Nephron progenitor cell (in vitro differentiated cells): Measurements from ENCODE around the gene ITPRID2.
A peak's percentile ranks its signal among the peaks of the same experiment; 100 is the strongest.

Experiments used
- DNase-seq: peaks from one replicate; pipeline ENCODE4 v3.0.0; 2021
- H3K27ac Mint-ChIP-seq: 2 replicates; pipeline ENCODE4 v1.8.0; 2021; ENCODE audit warnings: mild to moderate bottlenecking, moderate library complexity, mixed read lengths
- H3K27me3 Mint-ChIP-seq: 2 replicates; pipeline ENCODE4 v1.8.0; 2021; ENCODE audit warnings: mild to moderate bottlenecking, low read depth, mixed read lengths; ENCODE audit not compliant: poor library complexity
- H3K36me3 Mint-ChIP-seq: 2 replicates; pipeline ENCODE4 v1.8.0; 2021; ENCODE audit warnings: low read depth, mixed read lengths
- H3K4me1 Mint-ChIP-seq: 2 replicates; pipeline ENCODE4 v1.8.0; 2021; ENCODE audit warnings: mixed read lengths
- H3K4me3 Mint-ChIP-seq: 2 replicates; pipeline ENCODE4 v1.8.0; 2021; ENCODE audit warnings: mild to moderate bottlenecking, moderate library complexity, mixed read lengths
- H3K9me3 Mint-ChIP-seq: 2 replicates; pipeline ENCODE4 v1.8.0; 2021; ENCODE audit warnings: mild to moderate bottlenecking, moderate library complexity, mixed read lengths
- TF ChIP-seq, protein P1 (sequence below): fragments of 200-600 bp; sonication (generic); IDR thresholded peaks from 2 replicates; pipeline ENCODE4 v1.5.0; 2021; ENCODE audit warnings: antibody characterized with exemption

ITPRID2 gene

DNA sequence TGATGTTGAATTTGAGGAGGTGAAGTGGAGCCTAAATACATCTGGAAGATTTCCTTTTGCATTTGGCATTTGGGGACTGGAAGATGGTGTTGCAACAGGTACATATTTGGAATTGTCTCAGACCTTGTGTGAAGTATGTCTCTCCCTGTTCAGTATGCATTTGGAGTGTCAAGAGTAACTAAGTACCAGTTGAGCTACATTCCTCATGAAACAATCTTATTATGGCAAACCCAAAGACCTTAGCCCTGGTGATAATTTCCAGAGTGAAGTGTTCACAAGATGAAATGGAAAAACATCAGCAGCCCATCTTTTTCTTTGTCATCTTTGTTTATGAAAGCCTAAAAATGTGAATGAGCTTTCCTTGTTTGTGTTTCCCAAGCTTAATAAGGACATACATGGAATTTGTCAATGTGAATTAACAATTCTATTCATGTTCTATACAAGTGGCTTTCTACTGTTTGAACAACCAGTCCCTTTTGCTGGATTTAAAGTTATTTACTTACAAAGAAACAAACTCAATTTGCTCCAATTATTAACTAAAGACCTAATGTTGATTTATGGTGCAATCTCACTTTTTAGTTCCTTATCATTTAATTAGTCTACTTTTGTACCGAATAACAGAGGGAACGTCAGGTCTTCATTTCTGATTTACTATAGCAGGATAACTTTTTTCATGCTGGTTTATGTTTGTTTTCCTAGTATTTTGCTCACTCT is 52.0 kb downstream of the ITPRID2 start:
- no peaks in the 10 kb centered on the region for H3K9me3 Mint-ChIP-seq
- TF ChIP-seq, protein P1, sequence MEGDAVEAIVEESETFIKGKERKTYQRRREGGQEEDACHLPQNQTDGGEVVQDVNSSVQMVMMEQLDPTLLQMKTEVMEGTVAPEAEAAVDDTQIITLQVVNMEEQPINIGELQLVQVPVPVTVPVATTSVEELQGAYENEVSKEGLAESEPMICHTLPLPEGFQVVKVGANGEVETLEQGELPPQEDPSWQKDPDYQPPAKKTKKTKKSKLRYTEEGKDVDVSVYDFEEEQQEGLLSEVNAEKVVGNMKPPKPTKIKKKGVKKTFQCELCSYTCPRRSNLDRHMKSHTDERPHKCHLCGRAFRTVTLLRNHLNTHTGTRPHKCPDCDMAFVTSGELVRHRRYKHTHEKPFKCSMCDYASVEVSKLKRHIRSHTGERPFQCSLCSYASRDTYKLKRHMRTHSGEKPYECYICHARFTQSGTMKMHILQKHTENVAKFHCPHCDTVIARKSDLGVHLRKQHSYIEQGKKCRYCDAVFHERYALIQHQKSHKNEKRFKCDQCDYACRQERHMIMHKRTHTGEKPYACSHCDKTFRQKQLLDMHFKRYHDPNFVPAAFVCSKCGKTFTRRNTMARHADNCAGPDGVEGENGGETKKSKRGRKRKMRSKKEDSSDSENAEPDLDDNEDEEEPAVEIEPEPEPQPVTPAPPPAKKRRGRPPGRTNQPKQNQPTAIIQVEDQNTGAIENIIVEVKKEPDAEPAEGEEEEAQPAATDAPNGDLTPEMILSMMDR: no peak
- H3K36me3 Mint-ChIP-seq: no peaks in the 10 kb centered on the region
- no peak overlapping the region for H3K27ac Mint-ChIP-seq
- H3K4me1 Mint-ChIP-seq: peaks cover 6% of the 10 kb centered on the region
- no peaks in the 10 kb centered on the region for H3K27me3 Mint-ChIP-seq
- no peak overlapping the region for H3K4me3 Mint-ChIP-seq
- DNase-seq: no peak

DNA sequence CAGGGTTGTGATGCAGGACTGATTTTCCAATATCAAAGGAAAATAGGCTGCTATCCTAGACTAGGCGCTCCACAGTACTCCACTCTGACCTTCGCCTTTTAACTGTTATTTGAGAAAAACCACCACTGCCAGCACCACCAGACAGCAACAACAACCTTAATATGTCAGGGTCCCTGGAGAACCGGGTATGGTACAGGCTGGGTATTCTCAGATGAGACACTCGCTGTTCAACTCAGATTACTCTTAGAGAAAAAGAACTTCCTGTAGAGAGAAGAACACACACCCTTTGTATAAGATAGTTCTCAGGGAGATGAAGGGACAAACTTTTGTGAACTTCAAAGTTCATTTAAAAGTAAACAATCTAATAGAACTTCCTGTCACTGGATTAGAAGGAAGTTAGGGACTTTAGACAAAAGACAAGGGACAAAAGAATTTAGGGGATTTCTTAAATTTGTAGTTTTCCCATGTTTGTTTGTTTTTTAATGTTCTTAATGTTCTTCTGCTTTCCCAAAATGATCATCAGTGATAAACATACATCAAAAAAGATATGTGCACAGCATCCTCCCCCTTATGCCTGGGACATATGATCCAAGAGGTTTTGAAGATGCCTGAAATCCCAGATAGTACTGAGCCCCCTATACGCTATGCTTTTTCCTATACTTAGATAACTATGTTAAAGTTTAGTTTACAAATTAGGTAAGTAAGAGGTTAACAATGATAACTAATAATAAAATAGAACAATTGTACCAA is 52.8 kb downstream of the ITPRID2 start:
- Mint-ChIP-seq H3K9me3 (no peaks in the 10 kb centered on the region), H3K27ac (peak overlapping the region; percentile 74), H3K27me3 (no peaks in the 10 kb centered on the region), H3K4me3 (no peak overlapping the region), H3K4me1 (peaks cover 6% of the 10 kb centered on the region), H3K36me3 (no peaks in the 10 kb centered on the region)
- no peak for DNase-seq
- TF ChIP-seq, protein P1: no peak

DNA sequence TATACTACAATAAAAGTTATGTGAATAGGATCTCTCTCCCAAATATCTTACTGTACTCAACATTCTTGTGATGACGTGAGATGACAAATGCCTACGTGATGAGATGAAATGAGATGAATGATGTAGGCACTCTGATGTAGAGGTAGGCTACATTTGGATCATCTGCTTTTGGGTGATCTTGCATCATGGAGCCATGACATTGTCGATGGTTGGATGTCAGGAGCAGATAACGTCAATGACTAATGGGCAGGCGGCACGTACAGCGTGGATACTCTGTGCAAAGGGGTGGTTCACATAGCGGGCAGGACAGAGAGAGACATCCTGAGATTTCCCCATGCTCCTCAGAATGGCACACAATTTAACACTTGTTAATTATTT is 53.4 kb downstream of the ITPRID2 start:
- no peak for DNase-seq
- no peaks in the 10 kb centered on the region for H3K9me3 Mint-ChIP-seq
- TF ChIP-seq, protein P1: no peak
- no peak overlapping the region for H3K27ac Mint-ChIP-seq
- no peaks in the 10 kb centered on the region for H3K27me3 Mint-ChIP-seq
- H3K4me3 Mint-ChIP-seq: no peak overlapping the region
- peaks cover 6% of the 10 kb centered on the region for H3K4me1 Mint-ChIP-seq
- H3K36me3 Mint-ChIP-seq: no peaks in the 10 kb centered on the region

DNA sequence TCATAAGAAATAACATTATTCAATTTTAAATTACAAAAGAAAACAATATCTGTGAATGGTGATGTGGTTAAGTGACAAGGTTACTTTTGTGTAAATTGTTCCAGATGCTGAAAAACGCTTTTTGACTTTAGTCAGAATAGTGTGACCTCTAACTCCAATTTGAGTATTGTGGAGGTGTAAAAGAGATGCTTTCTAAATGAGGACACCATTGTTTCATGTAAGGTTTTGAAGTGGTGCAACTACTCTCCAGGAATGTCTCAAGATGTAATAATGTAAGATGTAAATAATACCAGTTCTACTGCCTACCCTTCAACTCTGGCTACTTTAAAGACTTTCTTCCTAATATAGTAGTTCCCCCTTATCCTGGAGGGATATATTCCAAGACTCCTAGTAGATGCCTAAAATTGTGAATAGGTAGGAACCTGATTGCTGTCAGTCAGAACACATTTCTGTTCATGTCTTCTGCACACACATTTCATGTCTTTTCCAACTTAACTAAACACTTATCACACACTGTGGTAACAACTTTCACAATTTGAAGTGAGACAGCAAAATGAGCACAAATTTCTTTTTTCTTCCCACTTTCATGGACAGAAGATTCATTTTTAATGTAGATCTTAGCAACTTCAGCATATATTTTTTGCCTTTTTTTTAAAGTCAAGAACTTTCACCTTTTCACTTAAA is 55.1 kb downstream of the ITPRID2 start:
- no peaks in the 10 kb centered on the region for H3K9me3 Mint-ChIP-seq
- no peaks in the 10 kb centered on the region for H3K27me3 Mint-ChIP-seq
- no peak for DNase-seq
- H3K36me3 Mint-ChIP-seq: no peaks in the 10 kb centered on the region
- peaks cover 6% of the 10 kb centered on the region for H3K4me1 Mint-ChIP-seq
- TF ChIP-seq, protein P1: no peak
- H3K4me3 Mint-ChIP-seq: no peak overlapping the region
- H3K27ac Mint-ChIP-seq: no peak overlapping the region

DNA sequence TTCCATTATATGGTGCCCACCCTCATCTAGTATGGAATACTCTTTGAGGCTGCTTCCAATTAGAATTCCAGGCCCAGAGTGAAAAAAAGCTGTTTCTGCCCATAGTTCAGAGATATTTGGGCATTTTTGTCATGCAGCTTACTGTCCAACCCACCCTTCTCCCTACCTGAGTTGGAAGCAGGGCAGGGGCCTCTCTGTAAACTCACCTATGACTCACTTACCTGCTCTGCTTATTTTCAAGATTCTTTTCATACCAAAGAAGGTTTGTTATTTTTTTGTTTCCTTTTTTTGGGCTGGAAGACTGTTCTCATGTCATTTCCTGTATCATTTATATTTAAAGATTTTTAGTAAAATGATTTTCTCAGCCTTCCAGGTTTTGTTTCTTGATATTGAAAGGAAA is 55.7 kb downstream of the ITPRID2 start:
- Mint-ChIP-seq H3K9me3 (no peaks in the 10 kb centered on the region), H3K36me3 (no peaks in the 10 kb centered on the region), H3K4me3 (no peak overlapping the region), H3K27me3 (no peaks in the 10 kb centered on the region), H3K27ac (no peak overlapping the region), H3K4me1 (peaks cover 6% of the 10 kb centered on the region)
- TF ChIP-seq, protein P1: no peak
- no peak for DNase-seq
